GM18507 (cell line): Measurements from ENCODE around the gene ESD.
"Not testable (repeated sequence)": the region's sequence is repeated elsewhere in the genome, so short reads cannot be mapped to it uniquely, and the experiment has no call there.

ENCODE experiments used
- DNase-seq: peaks from one replicate; pipeline ENCODE4 v3.0.0; 2011; ENCODE audit warnings: low read depth; ENCODE audit not compliant: insufficient read length; ENCODE audit errors: extremely low spot score
- FAIRE-seq: peaks from 2 replicates; lab custom pipeline; 2011; peaks lifted over from hg19 to GRCh38; lab: Jason Lieb, UNC

The ESD gene

GRCh38 chr13:46796515-46797474 lies at the start of gene ESD:
ESD (minus strand) TSS chr13:46797161; CDS start chr13:46791413, 5,748 bp downstream.
- peak; percentile 84 for FAIRE-seq
- DNase-seq = peak; percentile 81

GRCh38 chr13:46846726-46847125 lies 49.8 kb upstream of the ESD start:
- DNase-seq (no peak), FAIRE-seq (no peak)

- DNase-seq = no peak
- no peak for FAIRE-seq
These were observed 48.2 kb upstream of the ESD start for GRCh38 chr13:46845146-46845545.

- DNase-seq (no peak), FAIRE-seq (no peak)
These were observed 47.5 kb upstream of the ESD start for GRCh38 chr13:46844431-46844830.

- FAIRE-seq (no peak), DNase-seq (no peak)
These were observed 42.4 kb upstream of the ESD start for GRCh38 chr13:46839399-46839798.

GRCh38 chr13:46834657-46835056 lies 37.7 kb upstream of the ESD start:
- DNase-seq (no peak), FAIRE-seq (no peak)

- DNase-seq (no peak), FAIRE-seq (peak; percentile 84)
These were observed 34.7 kb upstream of the ESD start for GRCh38 chr13:46831588-46832194.

GRCh38 chr13:46830405-46831005 lies 33.5 kb upstream of the ESD start:
- FAIRE-seq (no peak), DNase-seq (no peak)

GRCh38 chr13:46822551-46822950 lies 25.6 kb upstream of the ESD start:
- no peak for DNase-seq
- no peak for FAIRE-seq

GRCh38 chr13:46817838-46818476 lies 21.0 kb upstream of the ESD start:
- no peak for DNase-seq
- no peak for FAIRE-seq

- no peak for FAIRE-seq
These were observed 20.1 kb upstream of the ESD start for GRCh38 chr13:46817095-46817494.

GRCh38 chr13:46816371-46816770 lies 19.4 kb upstream of the ESD start:
- FAIRE-seq = no peak

More at GRCh38 chr13:46817095-46817494, 20.1 kb upstream of the ESD start:
- DNase-seq = no peak

GRCh38 chr13:46812301-46812797 lies 15.4 kb upstream of the ESD start:
- no peak for DNase-seq
- FAIRE-seq = no peak

More at GRCh38 chr13:46816371-46816770, 19.4 kb upstream of the ESD start:
- DNase-seq = no peak

- FAIRE-seq (no peak), DNase-seq (no peak)
These were observed 13.5 kb upstream of the ESD start for GRCh38 chr13:46810440-46810839.

- FAIRE-seq = not testable (repeated sequence)
These were observed 8.0 kb upstream of the ESD start for GRCh38 chr13:46804921-46805320.

GRCh38 chr13:46804391-46804815 lies 7.4 kb upstream of the ESD start:
- no peak for FAIRE-seq
- DNase-seq = no peak

More at GRCh38 chr13:46804921-46805320, 8.0 kb upstream of the ESD start:
- not testable (repeated sequence) for DNase-seq

GRCh38 chr13:46803586-46803985 lies 6.6 kb upstream of the ESD start:
- DNase-seq = no peak
- no peak for FAIRE-seq

- FAIRE-seq (no peak), DNase-seq (no peak)
These were observed 4.9 kb upstream of the ESD start for GRCh38 chr13:46801858-46802257.

GRCh38 chr13:46799139-46799538 lies 2.2 kb upstream of the ESD start:
- no peak for FAIRE-seq
- DNase-seq = no peak
